Measurements from ENCODE around the gene BRINP1.

The BRINP1 gene

GRCh38 chr9:119366909-119367682, 2.1 kb downstream of the BRINP1 start:
- TF ChIP-seq CTCF (conservative IDR thresholded peaks at IDR 0.05; ENCODE audit: low read length) = no peak
- DNase-seq (ENCODE audit: low read depth) = no peak
- H3K4me3 ChIP-seq (ENCODE audit: low read length) = peak overlapping the region; percentile 5; the same call in 1 of the 2 replicates

GRCh38 chr9:119365291-119366027, 3.8 kb downstream of the BRINP1 start:
- DNase-seq (ENCODE audit: low read depth) = peak; percentile 18
- TF ChIP-seq CTCF (conservative IDR thresholded peaks at IDR 0.05; ENCODE audit: low read length) = peak; percentile 65
- no peak overlapping the region for H3K4me3 ChIP-seq (ENCODE audit: low read length)

- DNase-seq (ENCODE audit: low read depth) = no peak
- no peak for TF ChIP-seq CTCF (conservative IDR thresholded peaks at IDR 0.05; ENCODE audit: low read length)
- no peak overlapping the region for H3K4me3 ChIP-seq (ENCODE audit: low read length)
Observed at GRCh38 chr9:119360237-119360636, 9.0 kb downstream of the BRINP1 start.

- H3K4me3 ChIP-seq (ENCODE audit: low read length) = no peak overlapping the region
- DNase-seq (ENCODE audit: low read depth) = no peak
- TF ChIP-seq CTCF (conservative IDR thresholded peaks at IDR 0.05; ENCODE audit: low read length) = no peak
Observed at GRCh38 chr9:119357336-119358096, 11.7 kb downstream of the BRINP1 start.

GRCh38 chr9:119349351-119349825, 19.8 kb downstream of the BRINP1 start:
- peak; percentile 1 for DNase-seq (ENCODE audit: low read depth)
- no peak for TF ChIP-seq CTCF (conservative IDR thresholded peaks at IDR 0.05; ENCODE audit: low read length)
- H3K4me3 ChIP-seq (ENCODE audit: low read length) = no peak overlapping the region

- no peak overlapping the region for H3K4me3 ChIP-seq (ENCODE audit: low read length)
- DNase-seq (ENCODE audit: low read depth) = no peak
- no peak for TF ChIP-seq CTCF (conservative IDR thresholded peaks at IDR 0.05; ENCODE audit: low read length)
Observed at GRCh38 chr9:119343059-119343990, 25.9 kb downstream of the BRINP1 start.
